ENCODE data around the gene CD36.

DNA sequence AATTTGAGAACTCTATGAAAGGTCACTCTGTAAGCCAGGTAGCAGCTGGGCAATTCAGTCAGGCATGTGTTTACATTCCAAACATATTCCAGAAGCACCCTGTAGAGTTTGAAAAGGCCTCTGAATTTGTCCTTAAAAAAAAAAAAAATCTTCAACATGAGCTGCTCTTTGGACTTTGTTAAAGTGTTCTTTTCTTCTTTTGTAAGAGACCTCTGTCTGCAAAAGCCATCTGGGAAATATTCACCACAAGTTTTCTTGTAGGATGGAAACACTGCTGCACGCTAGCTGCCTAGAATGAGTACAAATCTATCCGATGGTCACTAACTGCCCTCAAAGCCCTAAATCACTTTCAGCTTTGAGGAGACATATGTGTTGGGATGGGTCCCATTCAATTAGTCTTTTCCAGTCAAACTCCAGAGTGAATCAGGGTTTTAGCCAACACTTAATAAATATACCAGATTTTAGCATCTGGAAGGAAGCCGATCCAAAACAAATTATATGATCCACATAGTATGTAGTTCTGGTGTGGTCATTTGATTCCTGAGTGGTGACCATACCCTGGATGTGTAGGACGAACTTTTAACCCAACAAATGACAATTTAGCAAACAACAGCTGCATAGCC, 85.9 kb downstream of the CD36 start:
- TF ChIP-seq, protein P1, sequence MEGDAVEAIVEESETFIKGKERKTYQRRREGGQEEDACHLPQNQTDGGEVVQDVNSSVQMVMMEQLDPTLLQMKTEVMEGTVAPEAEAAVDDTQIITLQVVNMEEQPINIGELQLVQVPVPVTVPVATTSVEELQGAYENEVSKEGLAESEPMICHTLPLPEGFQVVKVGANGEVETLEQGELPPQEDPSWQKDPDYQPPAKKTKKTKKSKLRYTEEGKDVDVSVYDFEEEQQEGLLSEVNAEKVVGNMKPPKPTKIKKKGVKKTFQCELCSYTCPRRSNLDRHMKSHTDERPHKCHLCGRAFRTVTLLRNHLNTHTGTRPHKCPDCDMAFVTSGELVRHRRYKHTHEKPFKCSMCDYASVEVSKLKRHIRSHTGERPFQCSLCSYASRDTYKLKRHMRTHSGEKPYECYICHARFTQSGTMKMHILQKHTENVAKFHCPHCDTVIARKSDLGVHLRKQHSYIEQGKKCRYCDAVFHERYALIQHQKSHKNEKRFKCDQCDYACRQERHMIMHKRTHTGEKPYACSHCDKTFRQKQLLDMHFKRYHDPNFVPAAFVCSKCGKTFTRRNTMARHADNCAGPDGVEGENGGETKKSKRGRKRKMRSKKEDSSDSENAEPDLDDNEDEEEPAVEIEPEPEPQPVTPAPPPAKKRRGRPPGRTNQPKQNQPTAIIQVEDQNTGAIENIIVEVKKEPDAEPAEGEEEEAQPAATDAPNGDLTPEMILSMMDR (IDR thresholded peaks at IDR 0.05; ENCODE audit: low read length) = no peak
- TF ChIP-seq EZH2 (IDR thresholded peaks at IDR 0.05; ENCODE audit: borderline replicate concordance, low read length) = no peak
